ENCODE data around the gene ABCA13. TPM values are rescaled to one million over a fixed set of nuclear protein-coding genes. Genes with fewer than 3 reads are reported as not detected.

ABCA13 gene
- total RNA-seq, 3 donors from 2014 or later, result 0.43 to 1.6 (median 1.1) TPM

- Histone ChIP-seq H3K4me3 (no peak overlapping the region), H3K9me3 (no peaks in the 10 kb centered on the region), H3K36me3 (ENCODE audit: low read depth) (no peaks in the 10 kb centered on the region), H3K4me1 (ENCODE audit: low read depth) (peaks cover 27% of the 10 kb centered on the region)
- no peak for DNase-seq
- intact Hi-C loops (cut with DNase I, micrococcal nuclease), result no loop called here
- TF ChIP-seq, protein P1, sequence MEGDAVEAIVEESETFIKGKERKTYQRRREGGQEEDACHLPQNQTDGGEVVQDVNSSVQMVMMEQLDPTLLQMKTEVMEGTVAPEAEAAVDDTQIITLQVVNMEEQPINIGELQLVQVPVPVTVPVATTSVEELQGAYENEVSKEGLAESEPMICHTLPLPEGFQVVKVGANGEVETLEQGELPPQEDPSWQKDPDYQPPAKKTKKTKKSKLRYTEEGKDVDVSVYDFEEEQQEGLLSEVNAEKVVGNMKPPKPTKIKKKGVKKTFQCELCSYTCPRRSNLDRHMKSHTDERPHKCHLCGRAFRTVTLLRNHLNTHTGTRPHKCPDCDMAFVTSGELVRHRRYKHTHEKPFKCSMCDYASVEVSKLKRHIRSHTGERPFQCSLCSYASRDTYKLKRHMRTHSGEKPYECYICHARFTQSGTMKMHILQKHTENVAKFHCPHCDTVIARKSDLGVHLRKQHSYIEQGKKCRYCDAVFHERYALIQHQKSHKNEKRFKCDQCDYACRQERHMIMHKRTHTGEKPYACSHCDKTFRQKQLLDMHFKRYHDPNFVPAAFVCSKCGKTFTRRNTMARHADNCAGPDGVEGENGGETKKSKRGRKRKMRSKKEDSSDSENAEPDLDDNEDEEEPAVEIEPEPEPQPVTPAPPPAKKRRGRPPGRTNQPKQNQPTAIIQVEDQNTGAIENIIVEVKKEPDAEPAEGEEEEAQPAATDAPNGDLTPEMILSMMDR (IDR thresholded peaks at IDR 0.05), result no peak
- ATAC-seq, result no peak
Measured at GRCh38 chr7:48149058-48149457, 22.2 kb upstream of the ABCA13 start.

GRCh38 chr7:48150086-48150485, 21.2 kb upstream of the ABCA13 start:
- Histone ChIP-seq H3K9me3 (no peaks in the 10 kb centered on the region), H3K4me3 (no peak overlapping the region), H3K36me3 (ENCODE audit: low read depth) (no peaks in the 10 kb centered on the region), H3K4me1 (ENCODE audit: low read depth) (peaks cover 25% of the 10 kb centered on the region)
- TF ChIP-seq, protein P1 (IDR thresholded peaks at IDR 0.05), result no peak
- DNase-seq (no peak), ATAC-seq (no peak)
- intact Hi-C loops (cut with DNase I, micrococcal nuclease), result no loop called here

DNA sequence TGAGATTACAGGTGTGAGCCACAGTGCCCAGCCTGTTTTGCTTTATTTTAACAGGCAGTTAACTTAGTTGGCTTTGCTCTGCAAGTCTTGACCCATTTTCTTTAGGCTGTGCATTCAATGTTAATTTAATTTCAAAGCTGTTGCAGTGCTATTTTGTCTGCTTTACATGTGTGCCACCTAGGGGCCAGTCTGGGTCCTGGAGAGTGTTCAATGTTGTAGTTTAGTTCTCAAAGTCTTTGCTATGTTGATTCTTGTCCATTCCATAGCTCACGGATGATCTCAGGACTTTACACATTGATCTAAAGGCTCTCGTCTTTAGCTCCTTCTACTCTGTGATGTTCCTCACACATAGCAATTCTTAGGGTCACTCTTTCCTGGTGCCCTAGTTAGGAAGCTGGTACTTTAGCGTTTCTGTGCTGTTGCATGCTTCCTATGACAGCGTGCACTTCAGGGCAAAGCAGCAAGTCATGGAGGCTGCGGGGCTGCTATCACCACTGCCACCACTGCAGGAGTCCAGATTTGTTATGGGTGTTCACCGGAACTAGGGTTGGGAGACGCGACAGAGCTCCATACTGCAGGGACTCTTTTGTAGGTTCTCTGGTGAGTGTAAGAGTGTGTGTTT, 16.4 kb upstream of the ABCA13 start:
- TF ChIP-seq, protein P1 (IDR thresholded peaks at IDR 0.05), result peak; percentile 53
- intact Hi-C loops (cut with DNase I, micrococcal nuclease), result no loop called here
- Histone ChIP-seq H3K4me3 (no peak overlapping the region), H3K4me1 (ENCODE audit: low read depth) (peaks cover 5% of the 10 kb centered on the region), H3K36me3 (ENCODE audit: low read depth) (no peaks in the 10 kb centered on the region), H3K9me3 (no peaks in the 10 kb centered on the region)
- ATAC-seq, result peak; percentile 96
- DNase-seq, result peak in 2 of 3 donors; percentile 75 to 88

DNA sequence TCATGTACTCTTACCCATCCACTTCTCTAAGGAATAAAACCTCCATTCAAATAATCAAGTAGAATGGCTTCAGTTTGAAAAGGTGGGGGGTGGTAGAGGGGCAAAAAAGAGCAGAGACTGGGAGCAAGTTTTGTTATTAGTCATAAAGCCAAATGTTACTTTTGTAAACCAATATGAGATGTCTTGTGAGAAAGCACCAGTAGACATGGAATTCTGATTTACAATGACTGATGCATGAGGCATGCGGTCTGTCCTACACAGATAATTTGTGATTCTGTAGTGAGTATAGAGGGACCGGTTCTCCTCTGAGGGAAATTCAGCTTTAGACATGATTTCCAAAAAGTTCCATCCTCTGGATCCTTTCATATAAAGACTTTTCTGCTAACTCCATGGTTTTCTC, 12.9 kb upstream of the ABCA13 start:
- Histone ChIP-seq H3K4me3 (no peak overlapping the region), H3K4me1 (ENCODE audit: low read depth) (no peaks in the 10 kb centered on the region), H3K36me3 (ENCODE audit: low read depth) (no peaks in the 10 kb centered on the region), H3K9me3 (peaks cover 9% of the 10 kb centered on the region)
- intact Hi-C loops (cut with DNase I, micrococcal nuclease), result no loop called here
- ATAC-seq (no peak), DNase-seq (no peak)
- TF ChIP-seq, protein P1 (IDR thresholded peaks at IDR 0.05), result no peak

DNA sequence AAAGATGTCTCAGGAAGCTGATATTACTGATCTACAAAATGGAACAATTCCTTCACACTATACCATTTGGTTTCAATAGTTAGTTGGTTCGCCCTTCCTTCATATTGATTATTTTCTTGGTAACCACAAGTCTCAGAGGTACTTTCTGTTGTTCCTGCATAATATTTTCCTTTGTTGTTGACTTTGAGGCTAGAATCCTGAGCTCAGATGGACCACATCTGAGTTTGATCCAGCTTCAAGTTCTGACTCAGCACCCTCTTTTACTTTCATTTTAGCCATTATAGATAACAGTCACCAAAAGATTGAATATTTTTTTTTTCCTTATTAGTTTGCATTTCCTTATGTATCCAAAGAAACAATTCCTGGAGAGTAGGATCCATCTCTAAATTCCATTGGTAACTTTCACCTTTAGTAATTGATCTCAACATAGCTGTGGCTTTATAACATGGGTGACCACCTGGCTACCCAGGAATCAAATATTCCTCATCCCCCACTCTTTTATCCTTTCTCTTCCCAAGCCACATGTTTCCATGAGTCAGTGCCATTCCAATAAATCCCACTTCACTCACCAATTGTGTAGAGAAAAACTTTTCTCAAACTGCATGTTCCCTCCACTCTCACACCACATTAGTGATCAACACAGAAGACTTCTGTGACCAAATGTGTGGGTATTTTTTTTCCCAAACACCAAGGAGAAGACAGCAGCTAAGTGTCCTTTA, 9.7 kb upstream of the ABCA13 start:
- H3K9me3 ChIP-seq, result peaks cover 9% of the 10 kb centered on the region
- H3K4me1 ChIP-seq (ENCODE audit: low read depth), result no peaks in the 10 kb centered on the region
- H3K36me3 ChIP-seq (ENCODE audit: low read depth), result no peaks in the 10 kb centered on the region
- ATAC-seq (no peak), DNase-seq (no peak)
- no peak overlapping the region for H3K4me3 ChIP-seq
- intact Hi-C loops (cut with DNase I, micrococcal nuclease), result no loop called here
- TF ChIP-seq, protein P1 (IDR thresholded peaks at IDR 0.05), result no peak
